Hepatic stellate cell (primary cell): ENCODE results near the gene NKAIN2.
"Not testable (repeated sequence)": the region's sequence is repeated elsewhere in the genome, so short reads cannot be mapped to it uniquely, and the experiment has no call there.

Experiments
- DNase-seq: peaks from one replicate; pipeline ENCODE4 v3.0.0; 2011; ENCODE audit warnings: low spot score

Gene NKAIN2

DNA sequence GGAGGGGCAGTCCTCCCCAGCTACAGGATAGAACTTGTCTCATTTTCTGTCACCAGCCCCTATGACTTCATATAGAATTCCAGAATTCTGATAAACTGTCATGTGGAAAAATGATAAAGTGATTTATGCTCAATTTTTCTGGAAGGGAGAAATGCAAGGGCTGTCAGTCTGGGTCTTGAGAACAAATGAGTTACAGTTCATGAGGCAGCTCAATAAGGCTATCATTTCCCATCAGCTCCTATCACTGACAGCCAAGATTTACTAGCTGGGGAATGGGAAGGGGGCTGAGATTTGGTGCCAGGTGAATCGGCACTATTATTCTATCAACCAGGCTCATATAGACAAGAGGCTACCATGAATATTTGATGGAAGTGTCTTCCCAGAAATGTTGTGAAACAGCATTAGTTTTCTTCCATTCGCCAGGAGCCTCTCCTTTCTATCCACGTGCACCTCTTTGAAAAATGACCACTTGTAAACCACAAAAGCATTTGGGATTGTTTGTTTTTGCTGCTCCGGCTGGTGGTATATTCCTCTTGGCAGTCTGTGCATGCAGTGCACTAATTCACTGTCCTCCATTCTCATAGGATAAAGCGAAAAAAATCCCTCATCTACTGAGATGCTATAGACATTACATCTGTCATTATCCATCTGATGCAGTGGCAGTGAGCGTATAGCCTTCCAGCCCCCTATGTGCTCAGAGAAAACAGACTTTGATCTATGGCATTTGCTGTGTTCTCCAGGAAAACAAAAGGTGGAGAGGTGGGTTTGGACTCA, 629.9 kb downstream of the NKAIN2 start:
- DNase-seq: no peak

DNA sequence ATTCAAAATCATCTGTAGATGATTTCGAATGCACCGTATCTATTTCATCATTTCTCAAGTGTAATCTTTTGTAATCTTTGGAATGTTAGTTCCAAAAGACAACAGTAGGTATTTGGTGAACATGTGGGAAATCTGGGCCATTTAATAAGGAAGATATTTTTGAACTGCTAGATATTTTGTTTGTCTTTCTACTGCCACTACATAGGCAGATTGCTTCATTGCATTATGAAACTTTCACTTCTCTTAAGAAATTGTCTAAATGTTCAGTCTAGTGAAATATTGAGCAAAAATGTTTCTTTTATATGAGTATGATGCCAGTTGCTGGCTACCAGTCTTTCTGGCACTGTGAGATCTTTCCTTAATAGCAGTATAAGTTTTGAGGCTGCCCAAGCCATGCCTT, 630.8 kb downstream of the NKAIN2 start:
- no peak for DNase-seq

- no peak for DNase-seq
These were observed 633.1 kb downstream of the NKAIN2 start for GRCh38 chr6:124436803-124437202.

DNA sequence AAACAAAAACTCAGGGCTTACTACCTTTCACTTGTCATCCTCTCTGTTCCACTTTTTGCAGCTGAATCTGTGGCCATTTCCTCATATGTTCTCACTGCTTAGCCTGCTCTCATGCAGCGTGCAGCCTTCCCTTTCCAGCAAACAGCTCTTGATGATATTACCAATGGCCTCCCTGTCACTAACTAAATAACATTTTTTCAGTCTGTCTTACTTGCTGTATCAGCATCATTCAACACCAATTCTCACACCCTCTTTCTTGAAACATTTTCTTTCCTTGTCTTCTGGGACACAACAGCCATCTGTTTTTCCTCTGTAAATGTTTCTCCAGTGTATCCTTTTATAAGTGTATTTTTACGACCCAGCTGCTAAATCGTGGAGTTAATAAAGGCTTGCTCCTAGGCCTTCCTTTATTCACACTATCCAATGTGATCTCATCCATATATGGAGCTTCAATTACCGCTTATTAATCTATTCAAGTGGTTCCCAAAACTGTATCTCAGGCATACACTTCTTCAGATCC, 634.9 kb downstream of the NKAIN2 start:
- no peak for DNase-seq

- DNase-seq: no peak
These were observed 637.8 kb downstream of the NKAIN2 start for GRCh38 chr6:124441450-124441849.

GRCh38 chr6:124443541-124443940, 639.9 kb downstream of the NKAIN2 start:
- DNase-seq: no peak

GRCh38 chr6:124445581-124445980, 641.9 kb downstream of the NKAIN2 start:
- DNase-seq: no peak

DNA sequence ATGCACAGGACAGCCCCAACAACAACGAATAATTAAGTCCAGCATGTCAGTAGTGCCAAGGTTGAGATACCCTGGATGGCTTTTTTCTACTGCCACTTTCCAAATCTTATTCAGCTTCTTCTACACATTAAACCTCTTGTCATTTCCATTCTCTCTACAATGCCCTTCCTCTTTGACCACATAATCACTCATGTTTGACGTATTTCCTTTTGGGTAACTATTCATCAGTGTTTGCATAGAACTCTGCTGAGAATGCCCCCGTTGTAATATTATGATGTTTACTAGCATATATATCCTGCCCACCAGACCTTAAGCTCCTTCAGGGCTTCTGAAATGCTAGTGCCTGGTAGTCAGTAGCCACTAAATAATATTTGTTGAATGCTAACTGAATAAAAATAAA, 643.3 kb downstream of the NKAIN2 start:
- no peak for DNase-seq

GRCh38 chr6:124459268-124459667, 655.6 kb downstream of the NKAIN2 start:
- no peak for DNase-seq

DNA sequence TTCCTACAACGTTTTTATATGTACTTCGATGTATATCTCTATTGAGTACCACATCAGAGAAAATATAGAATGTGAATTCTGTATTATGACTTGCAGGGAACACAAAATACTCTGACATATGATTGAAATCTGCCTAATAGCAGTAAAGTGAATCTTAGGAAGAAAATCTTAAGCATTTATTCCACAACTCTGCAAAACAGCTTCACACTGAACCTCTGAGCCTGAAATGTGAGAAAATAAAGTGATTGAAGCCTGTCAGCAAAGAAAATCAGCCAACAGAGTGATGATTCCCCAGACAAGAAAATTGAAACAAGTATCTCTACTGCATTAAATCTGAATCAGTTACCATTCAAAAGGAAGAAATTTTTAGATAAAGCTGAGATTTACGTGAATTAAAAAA, 659.1 kb downstream of the NKAIN2 start:
- DNase-seq: no peak

DNA sequence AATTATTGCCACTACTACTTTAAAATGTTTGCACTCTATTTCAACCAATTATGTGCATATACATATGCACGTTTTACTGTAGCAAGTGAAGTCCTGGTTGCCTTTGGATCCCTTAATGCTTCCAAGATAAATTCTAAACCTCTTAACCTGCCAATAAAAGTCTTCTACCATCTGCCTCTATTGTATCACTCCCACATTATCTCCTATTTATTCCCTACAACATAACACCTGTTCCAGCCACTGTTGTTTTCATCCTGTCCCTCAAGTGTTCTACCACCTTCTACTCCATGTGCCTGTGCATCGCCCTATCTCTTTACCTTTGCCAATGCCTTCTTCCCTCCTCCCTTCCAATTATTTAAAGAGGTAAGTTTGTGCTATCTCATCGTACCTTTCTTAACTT, 659.6 kb downstream of the NKAIN2 start:
- DNase-seq: no peak

GRCh38 chr6:124464600-124464999, 660.9 kb downstream of the NKAIN2 start:
- DNase-seq: not testable (repeated sequence)

DNA sequence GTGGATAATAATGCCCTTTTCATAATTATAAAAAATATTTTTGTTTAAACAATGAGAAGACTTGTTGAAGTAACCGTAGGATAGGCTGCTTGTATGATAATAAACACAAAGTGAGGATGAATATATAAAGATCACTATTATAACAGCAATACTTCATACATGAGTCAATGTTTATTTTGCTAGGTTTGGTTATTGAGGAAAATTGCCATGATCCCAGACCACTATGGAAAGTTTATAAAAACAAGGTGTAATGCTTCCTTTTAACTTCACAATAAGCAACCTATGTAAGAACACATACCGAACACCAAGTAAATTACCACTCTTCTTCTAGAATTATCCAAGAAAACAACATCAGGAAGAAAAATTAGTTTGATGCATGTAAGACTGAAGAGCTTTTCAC, 663.3 kb downstream of the NKAIN2 start:
- no peak for DNase-seq

- no peak for DNase-seq
These were observed 663.7 kb downstream of the NKAIN2 start for GRCh38 chr6:124467366-124467765.

GRCh38 chr6:124470803-124471202, 667.1 kb downstream of the NKAIN2 start:
- DNase-seq: no peak

DNA sequence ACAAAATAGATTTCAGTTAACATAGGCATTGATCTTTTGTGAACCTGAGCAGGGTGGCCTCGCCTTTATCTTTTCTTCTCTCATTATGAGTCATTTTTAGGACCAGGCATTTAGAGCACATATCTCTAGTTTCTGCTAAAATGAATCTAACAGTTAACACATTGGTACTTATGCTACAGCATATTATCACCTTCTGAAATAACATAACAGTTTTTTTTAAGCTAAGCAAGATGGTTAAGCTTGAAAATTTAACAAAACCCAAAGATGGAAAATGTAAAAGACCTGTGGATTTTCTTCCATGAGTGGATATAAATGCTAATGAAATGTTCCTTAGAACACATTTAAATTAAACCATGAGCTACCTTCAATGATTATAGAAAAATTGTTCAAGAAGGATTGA, 671.5 kb downstream of the NKAIN2 start:
- DNase-seq: no peak

DNA sequence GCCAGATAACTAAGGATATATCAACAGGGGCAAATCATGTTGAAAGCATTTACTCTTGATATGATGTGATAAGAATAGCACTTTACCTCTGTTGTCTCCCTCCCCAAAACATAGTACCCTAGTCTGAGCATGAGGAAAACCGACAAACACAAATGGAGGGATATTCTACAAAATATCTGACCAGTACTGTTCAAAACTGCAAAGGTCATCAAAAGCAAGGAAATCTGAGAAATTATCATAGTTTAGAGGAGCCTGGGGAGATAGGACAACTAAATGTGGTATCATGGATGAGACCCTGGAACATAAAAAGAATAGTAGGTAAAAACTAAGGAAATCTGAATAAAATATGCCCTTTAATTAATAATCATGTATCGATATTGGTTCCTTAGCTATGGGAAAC, 675.2 kb downstream of the NKAIN2 start:
- no peak for DNase-seq

DNA sequence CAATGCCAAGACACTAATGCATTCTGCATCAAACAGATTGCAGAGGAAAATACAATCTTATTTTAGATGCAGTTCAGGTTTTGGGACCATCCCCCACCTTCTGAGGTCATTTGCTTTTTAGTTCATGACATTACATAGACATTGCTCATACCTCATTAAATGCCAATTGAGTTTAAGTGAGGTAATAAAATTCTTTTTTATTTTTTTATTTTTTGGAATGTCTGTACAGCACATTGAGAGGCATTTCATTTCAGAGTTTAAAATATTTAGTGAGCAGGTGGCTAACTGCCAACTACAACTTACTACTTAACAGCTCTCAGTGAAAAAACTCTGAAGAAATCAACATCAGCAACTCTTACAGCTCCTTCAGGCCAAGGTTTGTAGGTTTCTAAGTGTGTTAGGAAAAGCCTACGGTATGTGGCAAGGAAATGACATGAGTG, 676.3 kb downstream of the NKAIN2 start:
- DNase-seq: no peak

DNA sequence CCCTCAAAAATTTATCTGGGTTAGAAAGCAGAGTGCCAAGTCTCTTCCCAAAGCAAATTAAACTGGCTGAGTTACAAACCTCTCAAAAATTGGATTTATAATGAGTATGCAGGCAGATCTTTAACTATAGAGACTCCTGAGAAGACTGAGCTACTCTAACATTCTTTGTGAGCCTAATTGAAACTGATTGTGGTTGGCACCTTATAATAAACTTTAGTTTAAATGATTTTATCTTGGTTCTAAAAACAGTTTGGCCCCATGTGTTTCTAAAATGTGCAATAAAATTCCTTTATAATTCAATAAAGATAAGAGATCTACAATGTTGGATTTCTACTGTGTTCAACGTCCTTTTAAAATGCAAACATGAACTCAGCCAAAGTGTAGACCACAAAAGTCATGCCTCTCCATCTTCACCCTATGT, 678.4 kb downstream of the NKAIN2 start:
- DNase-seq: no peak

GRCh38 chr6:124487623-124488431, 684.2 kb downstream of the NKAIN2 start:
- DNase-seq: no peak

GRCh38 chr6:124490122-124490521, 686.5 kb downstream of the NKAIN2 start:
- no peak for DNase-seq

- DNase-seq: no peak
These were observed 689.6 kb downstream of the NKAIN2 start for GRCh38 chr6:124493259-124493658.
